Measurements from ENCODE around the gene KDM8.

DNA sequence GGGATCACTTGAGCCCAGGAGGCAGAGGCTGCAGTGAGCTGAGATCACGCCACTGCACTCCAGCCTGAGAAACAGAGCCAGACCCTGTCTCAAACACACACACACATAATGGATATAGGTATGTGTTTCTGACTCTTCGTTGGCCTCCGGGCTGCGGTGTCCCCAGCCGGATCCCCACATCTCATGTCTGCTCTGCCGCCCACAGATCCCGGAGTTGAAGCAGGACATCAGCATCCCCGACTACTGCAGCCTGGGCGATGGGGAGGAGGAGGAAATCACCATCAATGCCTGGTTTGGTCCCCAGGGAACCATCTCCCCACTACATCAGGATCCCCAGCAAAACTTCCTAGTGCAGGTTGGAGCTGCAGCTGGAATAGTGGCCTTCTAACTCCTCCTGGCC lies 15.4 kb downstream of the KDM8 start:
- TF ChIP-seq, protein P1, sequence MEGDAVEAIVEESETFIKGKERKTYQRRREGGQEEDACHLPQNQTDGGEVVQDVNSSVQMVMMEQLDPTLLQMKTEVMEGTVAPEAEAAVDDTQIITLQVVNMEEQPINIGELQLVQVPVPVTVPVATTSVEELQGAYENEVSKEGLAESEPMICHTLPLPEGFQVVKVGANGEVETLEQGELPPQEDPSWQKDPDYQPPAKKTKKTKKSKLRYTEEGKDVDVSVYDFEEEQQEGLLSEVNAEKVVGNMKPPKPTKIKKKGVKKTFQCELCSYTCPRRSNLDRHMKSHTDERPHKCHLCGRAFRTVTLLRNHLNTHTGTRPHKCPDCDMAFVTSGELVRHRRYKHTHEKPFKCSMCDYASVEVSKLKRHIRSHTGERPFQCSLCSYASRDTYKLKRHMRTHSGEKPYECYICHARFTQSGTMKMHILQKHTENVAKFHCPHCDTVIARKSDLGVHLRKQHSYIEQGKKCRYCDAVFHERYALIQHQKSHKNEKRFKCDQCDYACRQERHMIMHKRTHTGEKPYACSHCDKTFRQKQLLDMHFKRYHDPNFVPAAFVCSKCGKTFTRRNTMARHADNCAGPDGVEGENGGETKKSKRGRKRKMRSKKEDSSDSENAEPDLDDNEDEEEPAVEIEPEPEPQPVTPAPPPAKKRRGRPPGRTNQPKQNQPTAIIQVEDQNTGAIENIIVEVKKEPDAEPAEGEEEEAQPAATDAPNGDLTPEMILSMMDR (IDR thresholded peaks at IDR 0.05) = no peak
- TF ChIP-seq POLR2A (IDR thresholded peaks at IDR 0.05) = no peak
